ENCODE data around the gene AP1M2. TPM values are rescaled to one million over a fixed set of nuclear protein-coding genes. Genes with fewer than 3 reads are reported as not detected.

Gene AP1M2
- total RNA-seq, 1 experiment from 2014 or later: 146 TPM

DNA sequence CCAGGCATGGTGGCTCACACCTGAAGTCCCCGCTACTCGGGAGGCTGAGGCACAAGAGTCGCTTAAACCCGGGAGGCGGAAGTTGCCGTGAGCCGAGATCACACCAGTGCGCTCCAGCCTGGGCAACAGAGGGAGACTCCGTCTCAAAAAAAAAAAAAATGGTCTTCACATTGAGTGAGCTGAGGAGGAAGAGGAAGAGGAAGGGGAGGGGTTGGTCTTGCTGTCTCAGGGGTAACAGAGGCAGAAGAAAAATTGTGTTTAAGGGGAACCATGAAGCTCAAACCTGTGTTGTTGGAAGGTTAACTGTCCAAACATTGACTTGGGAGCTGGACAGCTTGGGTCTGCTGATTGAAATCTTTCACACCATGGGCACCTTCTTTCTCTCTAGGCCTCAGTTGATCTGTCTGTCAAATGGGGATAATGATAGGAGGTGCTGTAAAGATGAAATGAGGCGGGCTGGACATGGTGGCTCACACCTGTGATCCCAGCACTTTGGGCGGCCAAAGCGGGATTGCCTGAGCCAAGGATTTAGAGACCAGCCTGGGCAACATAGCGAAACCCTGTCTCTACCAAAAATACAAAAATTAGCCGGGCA is 28.4 kb upstream of the AP1M2 start:
- Histone ChIP-seq H3K56ac (ENCODE audit: insufficient read length, low read depth, low read length) (no peak overlapping the region), H2BK5ac (ENCODE audit: insufficient read length, low read length) (no peak overlapping the region), H4K20me1 (ENCODE audit: control insufficient read depth, insufficient read depth, insufficient read length) (no peaks in the 10 kb centered on the region), H3K9me3 (ENCODE audit: control insufficient read depth, low read depth, low read length) (no peaks in the 10 kb centered on the region), H3K4ac (ENCODE audit: low read depth, low read length) (no peak overlapping the region), H3K27me3 (ENCODE audit: insufficient read depth, low read length) (no peaks in the 10 kb centered on the region), H3K79me1 (ENCODE audit: insufficient read depth, low read depth, low read length, poor library complexity, severe bottlenecking) (no peaks in the 10 kb centered on the region), H3T11ph (ENCODE audit: low read length) (no peak overlapping the region), H3K79me2 (ENCODE audit: insufficient read depth, low read length) (no peaks in the 10 kb centered on the region), H3K18ac (ENCODE audit: insufficient read length, low read depth, low read length) (no peak overlapping the region), H2BK20ac (ENCODE audit: low read depth, low read length, poor library complexity, severe bottlenecking) (no peak overlapping the region), H2BK15ac (ENCODE audit: low read depth, low read length) (no peak overlapping the region), H3K14ac (ENCODE audit: insufficient read depth, low read length) (no peak overlapping the region), H2AFZ (ENCODE audit: low read length) (no peak overlapping the region), H4K8ac (replicated peaks; ENCODE audit: insufficient read length, low read depth, low read length) (no peak overlapping the region), H2BK12ac (ENCODE audit: insufficient read length, low read depth, low read length) (no peak overlapping the region), H3K4me2 (ENCODE audit: insufficient read depth, insufficient read length, low read length) (no peak overlapping the region), H3K9ac (ENCODE audit: extremely low read depth, insufficient read length, low read length) (no peak overlapping the region), H3K23ac (ENCODE audit: insufficient read length, low read depth, low read length) (no peak overlapping the region), H4K91ac (ENCODE audit: insufficient read length, low read depth, low read length) (no peak overlapping the region), H2AK5ac (ENCODE audit: insufficient read length, low read length) (no peak overlapping the region), H4K5ac (ENCODE audit: insufficient read length, low read depth, low read length) (no peak overlapping the region), H3K4me1 (ENCODE audit: insufficient read depth, low read length) (no peaks in the 10 kb centered on the region), H2BK120ac (ENCODE audit: low read depth, low read length, poor library complexity, severe bottlenecking) (no peak overlapping the region), H3K23me2 (ENCODE audit: insufficient read length, low read depth, low read length, poor library complexity, severe bottlenecking) (no peaks in the 10 kb centered on the region), H3K27ac (ENCODE audit: insufficient read length, low read depth, low read length) (no peak overlapping the region)
- Mint-ChIP-seq H3K27me3 (ENCODE audit: low read depth) (no peaks in the 10 kb centered on the region), H3K9me3 (no peaks in the 10 kb centered on the region), H3K4me1 (no peaks in the 10 kb centered on the region), H3K36me3 (ENCODE audit: insufficient read depth in 1 of 3, low read depth in 3 of 3) (peaks cover 2 to 11% (median 5%) of the 10 kb centered on the region in 3 experiments; a peak in 6 of 7 replicates), H3K27ac (peak overlapping the region in 1 of 3 experiments; percentile 50; a peak in 1 of 7 replicates), H3K4me3 (no peak overlapping the region)
- no peak for DNase-seq
- TF ChIP-seq CTCF (conservative IDR thresholded peaks at IDR 0.05): no peak
- WGBS (ENCODE audit: extremely low coverage, insufficient read length, low lambda C conversion rate): no CpG with 5 or more reads among the region's 14 CpGs

Measured in H9 (cell line).